Panc1 (cell line): Measurements from ENCODE around the gene SPRING1. TPM values are rescaled to one million over a fixed set of nuclear protein-coding genes. Genes with fewer than 3 reads are reported as not detected.

Experiments
- ATAC-seq: fragments of 200-7000 bp; cut with Tn5 transposase; 2 replicates; pipeline ENCODE4 v1.9.1; 2020; ENCODE audit warnings: mild to moderate bottlenecking, moderate library complexity
- BruUV-seq: library from RNA; stranded (reverse); fragments of 400-500 nt; replicated peaks from 2 replicates; lab custom pipeline; 2021; lab: Mats Ljungman, UMichigan
- CTCF ChIA-PET: fragments of 300-600 bp; sonication (Branson Sonifier 250); formaldehyde crosslinking; loops from one replicate; lab custom pipeline; 2022; ENCODE audit warnings: antibody characterized with exemption; lab: Charles Lee
- POLR2A ChIA-PET: fragments of 300-600 bp; sonication (Branson Sonifier 250); formaldehyde crosslinking; loops from one replicate; lab custom pipeline; 2022; ENCODE audit warnings: antibody characterized with exemption; lab: Charles Lee
- DNase-seq: peaks from one replicate; pipeline ENCODE4 v3.0.0-alpha.2; 2010; ENCODE audit warnings: low read depth, low spot score
- H3K27ac ChIP-seq: 2 replicates; pipeline ENCODE4 v1.5.1; 2011; ENCODE audit warnings: mild to moderate bottlenecking, low read length, inconsistent platforms
- H3K27me3 ChIP-seq: fragments of 200-500 bp; sonication (Bioruptor generic); 2 replicates; pipeline ENCODE4 v1.6.0; 2014; ENCODE audit warnings: low read length, inconsistent platforms; ENCODE audit not compliant: control insufficient read depth, insufficient read depth
- H3K36me3 ChIP-seq: fragments of 200-500 bp; sonication (Bioruptor generic); 2 replicates; pipeline ENCODE4 v1.5.1; 2014; ENCODE audit warnings: inconsistent platforms, mild to moderate bottlenecking, low read length, moderate library complexity; ENCODE audit not compliant: control insufficient read depth, insufficient read depth
- H3K4me1 ChIP-seq: 2 replicates; pipeline ENCODE4 v1.5.1; 2011; ENCODE audit warnings: inconsistent platforms, mild to moderate bottlenecking, low read length, moderate library complexity; ENCODE audit not compliant: control insufficient read depth, insufficient read depth
- H3K4me3 ChIP-seq, 2 experiments: 2 replicates each; pipeline ENCODE4 v1.5.1; 2011 to 2012; ENCODE audit warnings: low read depth in 2 of 2, low read length in 2 of 2, mild to moderate bottlenecking in 2 of 2, inconsistent platforms in 1 of 2, moderate library complexity in 1 of 2
- H3K9me3 ChIP-seq: fragments of 200-500 bp; sonication (Bioruptor generic); 2 replicates; pipeline ENCODE4 v1.5.1; 2014; ENCODE audit warnings: low read depth, mild to moderate bottlenecking, inconsistent platforms, low read length, moderate library complexity; ENCODE audit not compliant: control insufficient read depth, insufficient read depth
- POLR2AphosphoS5 ChIP-seq: IDR thresholded peaks from 2 replicates; pipeline ENCODE4 v1.6.1; 2012; ENCODE audit warnings: mild to moderate bottlenecking, low read depth, low read length, moderate library complexity
- SIN3A ChIP-seq: IDR thresholded peaks from 2 replicates; pipeline ENCODE4 v1.6.1; 2012; ENCODE audit warnings: low read depth, mild to moderate bottlenecking, low read length, moderate library complexity, borderline replicate concordance; ENCODE audit not compliant: insufficient read depth
- TCF7L2 ChIP-seq: IDR thresholded peaks from 2 replicates; pipeline ENCODE4 v1.6.1; 2011; ENCODE audit warnings: mild to moderate bottlenecking, low read depth, low read length, inconsistent platforms
- in situ Hi-C: cut with HindIII; loops from 2 replicates; pipeline ENCODE4 v1.10.0; 2016; ENCODE audit warnings: low sequenced_read_pairs, low pct_unique_long_range_greater_than_20kb
- intact Hi-C: fragments of 100-400 bp; cut with micrococcal nuclease; formaldehyde crosslinking; loops from one replicate; pipeline ENCODE4 v1.10.0; 2022; ENCODE audit not compliant: unreplicated experiment
- total RNA-seq: library from RNA; stranded (reverse); gene quantifications from one replicate; pipeline ENCODE4 v1.2.1, GENCODE V29; 2021; ENCODE audit not compliant: unreplicated experiment
- TF ChIP-seq, protein P1 (sequence below): fragments of 450-650 bp; IDR thresholded peaks from 2 replicates; pipeline ENCODE4 v1.5.1; 2017; ENCODE audit warnings: mild to moderate bottlenecking
- TF ChIP-seq, protein P2 (sequence below), 2 experiments: IDR thresholded peaks; 2 replicates each; pipeline ENCODE4 v1.6.1; 2011 to 2012; ENCODE audit warnings: low read depth in 2 of 2, control low read depth in 1 of 2, low read length in 1 of 2, mild to moderate bottlenecking in 1 of 2, moderate library complexity in 1 of 2; ENCODE audit not compliant: insufficient read depth in 1 of 2

The SPRING1 gene
- total RNA-seq, 1 experiment from 2014 or later, result 71.1 TPM

DNA sequence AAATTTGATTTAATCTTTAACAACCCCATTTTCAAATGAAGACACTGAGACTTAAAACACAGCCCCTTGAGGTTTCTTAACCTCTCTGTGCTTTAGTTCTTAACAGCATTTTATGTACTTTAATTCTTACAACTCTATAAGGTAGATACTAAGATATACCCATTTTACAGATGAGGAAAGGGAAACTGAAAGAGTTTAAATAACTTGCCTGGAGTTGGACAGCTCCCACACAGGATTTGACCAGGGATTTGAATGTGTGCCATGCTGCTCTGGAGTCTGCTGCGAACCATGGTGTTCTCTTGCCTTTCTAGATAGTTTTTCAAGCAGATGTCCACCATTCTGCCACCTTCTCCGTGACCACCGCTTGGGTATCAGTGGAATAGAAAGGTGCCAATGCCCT is 28.4 kb upstream of the SPRING1 start:
- no peaks in the 10 kb centered on the region for H3K36me3 ChIP-seq
- ATAC-seq, result no peak
- no peak for DNase-seq
- ChIA-PET POLR2A (no interaction called here), CTCF (no interaction called here)
- intact Hi-C loops (no loop called here), in situ Hi-C loops (no loop called here)
- no peak overlapping the region for H3K4me3 ChIP-seq
- 0 out of 2 replicates have a peak, but pooled peaks cover 2% of the 10 kb centered on the region for H3K4me1 ChIP-seq
- H3K27ac ChIP-seq, result no peak overlapping the region
- no peaks in the 10 kb centered on the region for H3K27me3 ChIP-seq
- TF ChIP-seq, protein P1, sequence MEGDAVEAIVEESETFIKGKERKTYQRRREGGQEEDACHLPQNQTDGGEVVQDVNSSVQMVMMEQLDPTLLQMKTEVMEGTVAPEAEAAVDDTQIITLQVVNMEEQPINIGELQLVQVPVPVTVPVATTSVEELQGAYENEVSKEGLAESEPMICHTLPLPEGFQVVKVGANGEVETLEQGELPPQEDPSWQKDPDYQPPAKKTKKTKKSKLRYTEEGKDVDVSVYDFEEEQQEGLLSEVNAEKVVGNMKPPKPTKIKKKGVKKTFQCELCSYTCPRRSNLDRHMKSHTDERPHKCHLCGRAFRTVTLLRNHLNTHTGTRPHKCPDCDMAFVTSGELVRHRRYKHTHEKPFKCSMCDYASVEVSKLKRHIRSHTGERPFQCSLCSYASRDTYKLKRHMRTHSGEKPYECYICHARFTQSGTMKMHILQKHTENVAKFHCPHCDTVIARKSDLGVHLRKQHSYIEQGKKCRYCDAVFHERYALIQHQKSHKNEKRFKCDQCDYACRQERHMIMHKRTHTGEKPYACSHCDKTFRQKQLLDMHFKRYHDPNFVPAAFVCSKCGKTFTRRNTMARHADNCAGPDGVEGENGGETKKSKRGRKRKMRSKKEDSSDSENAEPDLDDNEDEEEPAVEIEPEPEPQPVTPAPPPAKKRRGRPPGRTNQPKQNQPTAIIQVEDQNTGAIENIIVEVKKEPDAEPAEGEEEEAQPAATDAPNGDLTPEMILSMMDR, result no peak
- TF ChIP-seq POLR2AphosphoS5, result no peak
- TF ChIP-seq, protein P2, sequence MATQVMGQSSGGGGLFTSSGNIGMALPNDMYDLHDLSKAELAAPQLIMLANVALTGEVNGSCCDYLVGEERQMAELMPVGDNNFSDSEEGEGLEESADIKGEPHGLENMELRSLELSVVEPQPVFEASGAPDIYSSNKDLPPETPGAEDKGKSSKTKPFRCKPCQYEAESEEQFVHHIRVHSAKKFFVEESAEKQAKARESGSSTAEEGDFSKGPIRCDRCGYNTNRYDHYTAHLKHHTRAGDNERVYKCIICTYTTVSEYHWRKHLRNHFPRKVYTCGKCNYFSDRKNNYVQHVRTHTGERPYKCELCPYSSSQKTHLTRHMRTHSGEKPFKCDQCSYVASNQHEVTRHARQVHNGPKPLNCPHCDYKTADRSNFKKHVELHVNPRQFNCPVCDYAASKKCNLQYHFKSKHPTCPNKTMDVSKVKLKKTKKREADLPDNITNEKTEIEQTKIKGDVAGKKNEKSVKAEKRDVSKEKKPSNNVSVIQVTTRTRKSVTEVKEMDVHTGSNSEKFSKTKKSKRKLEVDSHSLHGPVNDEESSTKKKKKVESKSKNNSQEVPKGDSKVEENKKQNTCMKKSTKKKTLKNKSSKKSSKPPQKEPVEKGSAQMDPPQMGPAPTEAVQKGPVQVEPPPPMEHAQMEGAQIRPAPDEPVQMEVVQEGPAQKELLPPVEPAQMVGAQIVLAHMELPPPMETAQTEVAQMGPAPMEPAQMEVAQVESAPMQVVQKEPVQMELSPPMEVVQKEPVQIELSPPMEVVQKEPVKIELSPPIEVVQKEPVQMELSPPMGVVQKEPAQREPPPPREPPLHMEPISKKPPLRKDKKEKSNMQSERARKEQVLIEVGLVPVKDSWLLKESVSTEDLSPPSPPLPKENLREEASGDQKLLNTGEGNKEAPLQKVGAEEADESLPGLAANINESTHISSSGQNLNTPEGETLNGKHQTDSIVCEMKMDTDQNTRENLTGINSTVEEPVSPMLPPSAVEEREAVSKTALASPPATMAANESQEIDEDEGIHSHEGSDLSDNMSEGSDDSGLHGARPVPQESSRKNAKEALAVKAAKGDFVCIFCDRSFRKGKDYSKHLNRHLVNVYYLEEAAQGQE (IDR thresholded peaks at IDR 0.05; ENCODE audit: insufficient read depth in 1 of 2, low read depth in 2 of 2, low read length in 1 of 2), result no peak
- no peak for TF ChIP-seq SIN3A
- no peak for TF ChIP-seq TCF7L2
- H3K9me3 ChIP-seq, result no peaks in the 10 kb centered on the region
- BruUV-seq, result no TSS peak

DNA sequence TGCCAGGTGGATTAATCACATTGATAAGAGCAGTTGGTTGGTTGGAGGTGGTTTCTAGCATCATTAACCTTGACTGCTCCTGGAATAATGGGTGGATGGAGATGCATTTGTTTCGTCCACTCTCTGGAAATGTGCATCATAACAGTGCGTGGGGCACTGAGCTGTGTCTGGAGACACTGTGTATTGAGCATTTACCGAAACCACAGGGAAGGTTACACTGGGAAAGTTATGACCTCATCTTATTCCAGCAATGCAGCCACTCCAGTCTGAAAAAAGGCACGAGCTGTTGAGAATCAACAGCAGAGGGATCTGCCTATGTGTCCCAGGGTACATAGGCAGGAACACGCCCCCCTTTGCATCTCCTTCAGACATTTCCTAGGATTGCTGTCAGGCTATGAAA is 27.4 kb upstream of the SPRING1 start:
- TF ChIP-seq, protein P2 (IDR thresholded peaks at IDR 0.05; ENCODE audit: insufficient read depth in 1 of 2, low read depth in 2 of 2, low read length in 1 of 2), result no peak
- no peaks in the 10 kb centered on the region for H3K36me3 ChIP-seq
- ChIA-PET POLR2A (no interaction called here), CTCF (no interaction called here)
- no peaks in the 10 kb centered on the region for H3K27me3 ChIP-seq
- DNase-seq, result no peak
- in situ Hi-C loops (no loop called here), intact Hi-C loops (no loop called here)
- BruUV-seq, result no TSS peak
- H3K4me1 ChIP-seq, result 0 out of 2 replicates have a peak, but pooled peaks cover 2% of the 10 kb centered on the region
- ATAC-seq, result no peak
- H3K27ac ChIP-seq, result no peak overlapping the region
- H3K4me3 ChIP-seq, result no peak overlapping the region
- H3K9me3 ChIP-seq, result no peaks in the 10 kb centered on the region
